ENCODE measurements around the gene CECR2.

CECR2 gene

GRCh38 chr22:17475318-17476230 lies 106.3 kb downstream of the CECR2 start:
- TF ChIP-seq Cebpa-rat (IDR thresholded peaks at IDR 0.05): no peak
- peaks cover 0 to 28% (median 4%) of the 10 kb centered on the region in 11 experiments; a peak in 9 of 22 replicates for H3K9me3 ChIP-seq (replicated peaks in 1 of 11)
- peak overlapping the region in 1 of 11 experiments; percentile 76; a peak in 4 of 22 replicates for H3K9ac ChIP-seq
- peaks cover 27 to 87% (median 70%) of the 10 kb centered on the region in 10 experiments for H3K4me1 ChIP-seq
- peak overlapping the region in 9 of 11 experiments; percentile 66 to 90 (median 69); a peak in 16 of 22 replicates for H3K4me2 ChIP-seq
- no peaks in the 10 kb centered on the region for H3K36me3 ChIP-seq
- no peaks in the 10 kb centered on the region for H4K20me1 ChIP-seq
- H3K27me3 ChIP-seq: no peaks in the 10 kb centered on the region
- H3K27ac ChIP-seq: peak overlapping the region in 9 of 11 experiments; percentile 78 to 92 (median 90); a peak in 18 of 22 replicates
- no peak overlapping the region for H3K4me3 ChIP-seq

GRCh38 chr22:17476838-17477237 lies 107.6 kb downstream of the CECR2 start:
- H3K4me3 ChIP-seq: peak overlapping the region; percentile 19 to 59 (median 48); a peak in 18 of 20 replicates
- H3K27ac ChIP-seq: peak overlapping the region; percentile 6 to 92 (median 89); a peak in 21 of 22 replicates
- no peaks in the 10 kb centered on the region for H4K20me1 ChIP-seq
- peaks cover 26 to 84% (median 70%) of the 10 kb centered on the region in 10 experiments for H3K4me1 ChIP-seq
- TF ChIP-seq Cebpa-rat (IDR thresholded peaks at IDR 0.05): peak in 1 of 11 experiments; percentile 33; a peak in 1 of 22 replicates
- H3K36me3 ChIP-seq: no peaks in the 10 kb centered on the region
- H3K4me2 ChIP-seq: peak overlapping the region; percentile 66 to 90 (median 68)
- peaks cover 0 to 36% (median 4%) of the 10 kb centered on the region in 11 experiments; a peak in 10 of 22 replicates for H3K9me3 ChIP-seq (replicated peaks in 1 of 11)
- H3K9ac ChIP-seq: peak overlapping the region; percentile 57 to 76 (median 73); a peak in 21 of 22 replicates
- no peaks in the 10 kb centered on the region for H3K27me3 ChIP-seq

- TF ChIP-seq Cebpa-rat (IDR thresholded peaks at IDR 0.05): peak in 9 of 11 experiments; percentile 54 to 95 (median 83); a peak in 15 of 22 replicates
- no peaks in the 10 kb centered on the region for H3K36me3 ChIP-seq
- peak overlapping the region; percentile 57 to 76 (median 73); a peak in 21 of 22 replicates for H3K9ac ChIP-seq
- H3K4me1 ChIP-seq: peaks cover 21 to 79% (median 65%) of the 10 kb centered on the region in 10 experiments
- H3K4me2 ChIP-seq: peak overlapping the region; percentile 66 to 90 (median 68)
- H3K27ac ChIP-seq: peak overlapping the region; percentile 6 to 92 (median 89); a peak in 21 of 22 replicates
- peaks cover 0 to 42% (median 5%) of the 10 kb centered on the region in 11 experiments; a peak in 10 of 22 replicates for H3K9me3 ChIP-seq (replicated peaks in 1 of 11)
- H3K27me3 ChIP-seq: no peaks in the 10 kb centered on the region
- no peaks in the 10 kb centered on the region for H4K20me1 ChIP-seq
- H3K4me3 ChIP-seq: peak overlapping the region; percentile 19 to 59 (median 48); a peak in 19 of 20 replicates
These were observed 108.2 kb downstream of the CECR2 start for GRCh38 chr22:17477391-17477833.

GRCh38 chr22:17479135-17479534 lies 109.9 kb downstream of the CECR2 start:
- Histone ChIP-seq H3K9ac (peak overlapping the region in 2 of 11 experiments; percentile 8 to 19; a peak in 3 of 22 replicates), H3K36me3 (no peaks in the 10 kb centered on the region), H3K4me3 (no peak overlapping the region)

GRCh38 chr22:17481424-17481823 lies 112.2 kb downstream of the CECR2 start:
- Histone ChIP-seq H3K4me2 (no peak overlapping the region; a peak in 1 of 22 replicates), H3K27ac (peak overlapping the region in 1 of 11 experiments; percentile 37; a peak in 1 of 22 replicates)

More at GRCh38 chr22:17479135-17479534, 109.9 kb downstream of the CECR2 start:
- H3K4me2 ChIP-seq: peak overlapping the region in 9 of 11 experiments; percentile 4 to 90 (median 66); a peak in 12 of 22 replicates
- no peaks in the 10 kb centered on the region for H3K27me3 ChIP-seq
- H4K20me1 ChIP-seq: no peaks in the 10 kb centered on the region
- H3K27ac ChIP-seq: peak overlapping the region in 8 of 11 experiments; percentile 86 to 92 (median 90); a peak in 13 of 22 replicates
- peaks cover 24 to 73% (median 56%) of the 10 kb centered on the region in 10 experiments for H3K4me1 ChIP-seq
- H3K9me3 ChIP-seq (replicated peaks in 1 of 11): peaks cover 0 to 43% (median 5%) of the 10 kb centered on the region in 11 experiments; a peak in 10 of 22 replicates
- no peak for TF ChIP-seq Cebpa-rat (IDR thresholded peaks at IDR 0.05)

GRCh38 chr22:17483688-17484372 lies 114.6 kb downstream of the CECR2 start:
- Histone ChIP-seq H3K27me3 (no peaks in the 10 kb centered on the region), H3K9me3 (replicated peaks in 1 of 11) (peaks cover 0 to 17% (median 0%) of the 10 kb centered on the region in 11 experiments; a peak in 4 of 22 replicates), H3K4me3 (no peak overlapping the region), H3K36me3 (no peaks in the 10 kb centered on the region), H3K4me1 (peaks cover 12 to 55% (median 30%) of the 10 kb centered on the region in 10 experiments; a peak in 19 of 20 replicates), H3K9ac (peak overlapping the region in 3 of 11 experiments; percentile 4 to 40 (median 33); a peak in 2 of 22 replicates), H3K4me2 (peak overlapping the region; percentile 15 to 83 (median 60); a peak in 21 of 22 replicates), H3K27ac (peak overlapping the region in 9 of 11 experiments; percentile 28 to 65 (median 46); a peak in 17 of 22 replicates), H4K20me1 (no peaks in the 10 kb centered on the region)
- TF ChIP-seq Cebpa-rat (IDR thresholded peaks at IDR 0.05): peak in 9 of 11 experiments; percentile 28 to 83 (median 59); a peak in 14 of 22 replicates

More at GRCh38 chr22:17481424-17481823, 112.2 kb downstream of the CECR2 start:
- Histone ChIP-seq H4K20me1 (no peaks in the 10 kb centered on the region), H3K36me3 (no peaks in the 10 kb centered on the region), H3K9me3 (replicated peaks in 1 of 11) (peaks cover 0 to 20% (median 4%) of the 10 kb centered on the region in 11 experiments; a peak in 9 of 22 replicates), H3K4me1 (peaks cover 29 to 63% (median 46%) of the 10 kb centered on the region in 10 experiments), H3K27me3 (no peaks in the 10 kb centered on the region), H3K9ac (no peak overlapping the region), H3K4me3 (no peak overlapping the region)
- TF ChIP-seq Cebpa-rat (IDR thresholded peaks at IDR 0.05): no peak

GRCh38 chr22:17484608-17485007 lies 115.3 kb downstream of the CECR2 start:
- H3K4me1 ChIP-seq: peaks cover 12 to 53% (median 28%) of the 10 kb centered on the region in 10 experiments; a peak in 19 of 20 replicates
- no peaks in the 10 kb centered on the region for H4K20me1 ChIP-seq
- H3K27me3 ChIP-seq: no peaks in the 10 kb centered on the region
- peak overlapping the region in 9 of 11 experiments; percentile 26 to 83 (median 63); a peak in 15 of 22 replicates for H3K4me2 ChIP-seq
- H3K4me3 ChIP-seq: no peak overlapping the region
- no peak for TF ChIP-seq Cebpa-rat (IDR thresholded peaks at IDR 0.05)
- H3K27ac ChIP-seq: peak overlapping the region in 8 of 11 experiments; percentile 40 to 65 (median 46); a peak in 17 of 22 replicates
- peak overlapping the region in 1 of 11 experiments; percentile 40; a peak in 2 of 22 replicates for H3K9ac ChIP-seq
- peaks cover 0 to 17% (median 0%) of the 10 kb centered on the region in 11 experiments; a peak in 4 of 22 replicates for H3K9me3 ChIP-seq (replicated peaks in 1 of 11)
- no peaks in the 10 kb centered on the region for H3K36me3 ChIP-seq

- TF ChIP-seq Cebpa-rat (IDR thresholded peaks at IDR 0.05): no peak
- Histone ChIP-seq H3K36me3 (no peaks in the 10 kb centered on the region), H3K4me2 (no peak overlapping the region), H3K27ac (peak overlapping the region in 5 of 11 experiments; percentile 1 to 65 (median 33); a peak in 2 of 22 replicates), H3K27me3 (no peaks in the 10 kb centered on the region), H4K20me1 (no peaks in the 10 kb centered on the region), H3K9me3 (replicated peaks in 1 of 11) (peaks cover 0 to 12% (median 0%) of the 10 kb centered on the region in 11 experiments; a peak in 2 of 22 replicates), H3K4me1 (peaks cover 12 to 49% (median 30%) of the 10 kb centered on the region in 10 experiments; a peak in 19 of 20 replicates), H3K4me3 (no peak overlapping the region), H3K9ac (no peak overlapping the region)
These were observed 117.1 kb downstream of the CECR2 start for GRCh38 chr22:17486313-17486712.

Data from BLaER1 treated with 17β-estradiol and CSF1 and Interleukin-3, amounts not matched to agents 10 nM and 100 nM (cell line).